HL-60 (cell line): Measurements from ENCODE around the gene CMIP.

Source experiments
- GABPA ChIP-seq: IDR thresholded peaks from 2 replicates; pipeline ENCODE4 v1.6.1; 2012; ENCODE audit warnings: low read depth
- POLR2AphosphoS5 ChIP-seq: IDR thresholded peaks from 2 replicates; pipeline ENCODE4 v1.6.1; 2012; ENCODE audit warnings: low read depth
- TF ChIP-seq, protein P1 (sequence below): IDR thresholded peaks from one replicate; pipeline ENCODE4 v1.5.1; 2011; ENCODE audit warnings: low read length, control low read depth, inconsistent platforms; ENCODE audit not compliant: insufficient read depth

GRCh38 chr16:81675662-81676061 lies 231.1 kb downstream of the CMIP start:
- TF ChIP-seq, protein P1, sequence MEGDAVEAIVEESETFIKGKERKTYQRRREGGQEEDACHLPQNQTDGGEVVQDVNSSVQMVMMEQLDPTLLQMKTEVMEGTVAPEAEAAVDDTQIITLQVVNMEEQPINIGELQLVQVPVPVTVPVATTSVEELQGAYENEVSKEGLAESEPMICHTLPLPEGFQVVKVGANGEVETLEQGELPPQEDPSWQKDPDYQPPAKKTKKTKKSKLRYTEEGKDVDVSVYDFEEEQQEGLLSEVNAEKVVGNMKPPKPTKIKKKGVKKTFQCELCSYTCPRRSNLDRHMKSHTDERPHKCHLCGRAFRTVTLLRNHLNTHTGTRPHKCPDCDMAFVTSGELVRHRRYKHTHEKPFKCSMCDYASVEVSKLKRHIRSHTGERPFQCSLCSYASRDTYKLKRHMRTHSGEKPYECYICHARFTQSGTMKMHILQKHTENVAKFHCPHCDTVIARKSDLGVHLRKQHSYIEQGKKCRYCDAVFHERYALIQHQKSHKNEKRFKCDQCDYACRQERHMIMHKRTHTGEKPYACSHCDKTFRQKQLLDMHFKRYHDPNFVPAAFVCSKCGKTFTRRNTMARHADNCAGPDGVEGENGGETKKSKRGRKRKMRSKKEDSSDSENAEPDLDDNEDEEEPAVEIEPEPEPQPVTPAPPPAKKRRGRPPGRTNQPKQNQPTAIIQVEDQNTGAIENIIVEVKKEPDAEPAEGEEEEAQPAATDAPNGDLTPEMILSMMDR, result no peak
- TF ChIP-seq POLR2AphosphoS5, result no peak
- no peak for TF ChIP-seq GABPA
